Stimulated activated CD4-positive, alpha-beta T cell treated with anti-CD3 and anti-CD28 coated beads, Interleukin-1b, Interleukin-23, amount 100 ng/mL, for 4 hours (primary cell): Measurements from ENCODE around the gene MYO5A.

Experiments
- DNase-seq, 2 donors: peaks; one replicate each; pipeline ENCODE4 v3.0.0-alpha.2; 2020; ENCODE audit warnings: low read depth in 2 of 2

The MYO5A gene

DNA sequence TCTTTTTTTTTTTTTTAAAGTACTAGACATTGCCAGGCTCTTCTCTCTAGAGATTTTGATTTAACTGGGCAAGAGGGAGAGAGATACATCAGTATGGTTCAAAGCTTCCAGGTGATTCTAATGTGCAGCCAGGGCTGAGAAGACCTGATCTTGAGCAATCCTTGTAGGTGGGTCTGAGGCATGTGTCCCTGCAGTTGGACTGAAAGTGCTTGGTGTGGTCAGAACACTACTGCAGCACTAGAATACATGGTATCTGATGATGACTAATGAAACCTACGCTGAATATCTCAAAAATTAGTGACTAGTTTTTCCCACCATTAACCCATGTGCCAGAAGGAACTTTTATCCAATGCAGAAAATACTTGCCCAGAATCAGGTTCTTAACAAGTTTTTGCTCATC is 198.7 kb downstream of the MYO5A start:
- no peak for DNase-seq

GRCh38 chr15:52329150-52329549 is 199.5 kb downstream of the MYO5A start:
- no peak for DNase-seq

DNA sequence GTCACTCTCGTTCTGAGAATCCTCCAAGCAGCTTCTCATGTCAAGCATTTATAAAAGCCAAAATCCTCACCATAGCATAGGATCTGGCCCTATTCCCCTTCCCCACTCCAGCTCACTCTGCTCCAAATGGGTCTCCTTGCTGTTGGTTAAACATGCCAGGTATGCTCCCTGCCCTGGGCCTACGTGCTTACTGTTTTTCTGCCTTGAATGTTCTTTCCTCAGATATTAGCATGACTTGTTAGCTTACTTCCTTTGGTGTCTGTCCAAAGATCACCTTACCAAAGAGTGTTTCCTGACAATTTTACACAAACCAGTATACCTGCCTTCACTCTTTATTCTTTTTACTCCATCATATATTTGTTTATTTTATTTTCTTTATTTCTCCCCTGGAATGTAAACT is 200.0 kb downstream of the MYO5A start:
- DNase-seq, result no peak

GRCh38 chr15:52326756-52327155 is 201.9 kb downstream of the MYO5A start:
- no peak for DNase-seq

- DNase-seq, result no peak
These were observed 204.6 kb downstream of the MYO5A start for GRCh38 chr15:52324109-52324508.

GRCh38 chr15:52318729-52319500 is 209.8 kb downstream of the MYO5A start:
- no peak for DNase-seq

DNA sequence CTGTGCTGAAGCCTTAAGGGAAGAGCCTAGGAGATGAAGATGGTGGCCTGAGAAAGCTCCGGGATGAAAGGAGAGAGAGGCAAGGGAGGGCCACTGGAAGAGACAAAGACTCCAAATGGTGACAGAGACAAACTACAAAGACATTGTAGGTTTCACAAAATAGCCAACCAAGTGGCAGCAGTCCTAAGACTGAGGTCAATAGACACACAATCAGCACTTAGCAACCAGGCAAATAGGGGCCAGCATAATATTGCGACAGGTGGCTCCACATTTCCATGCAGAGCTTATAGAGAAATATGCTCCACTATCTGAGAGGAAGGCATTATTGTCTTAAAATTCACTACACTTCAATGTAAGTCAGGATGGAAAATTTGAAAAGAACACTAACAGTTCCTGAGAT is 211.0 kb downstream of the MYO5A start:
- DNase-seq, result no peak

- DNase-seq, result no peak
These were observed 211.7 kb downstream of the MYO5A start for GRCh38 chr15:52317022-52317421.

GRCh38 chr15:52309154-52309548 is 219.5 kb downstream of the MYO5A start:
- no peak for DNase-seq

GRCh38 chr15:52308446-52309153 is 220.1 kb downstream of the MYO5A start:
- DNase-seq, result no peak

- DNase-seq, result no peak
These were observed 220.8 kb downstream of the MYO5A start for GRCh38 chr15:52307847-52308246.

GRCh38 chr15:52306270-52306669 is 222.4 kb downstream of the MYO5A start:
- no peak for DNase-seq

- no peak for DNase-seq
These were observed 225.4 kb downstream of the MYO5A start for GRCh38 chr15:52303093-52303772.

DNA sequence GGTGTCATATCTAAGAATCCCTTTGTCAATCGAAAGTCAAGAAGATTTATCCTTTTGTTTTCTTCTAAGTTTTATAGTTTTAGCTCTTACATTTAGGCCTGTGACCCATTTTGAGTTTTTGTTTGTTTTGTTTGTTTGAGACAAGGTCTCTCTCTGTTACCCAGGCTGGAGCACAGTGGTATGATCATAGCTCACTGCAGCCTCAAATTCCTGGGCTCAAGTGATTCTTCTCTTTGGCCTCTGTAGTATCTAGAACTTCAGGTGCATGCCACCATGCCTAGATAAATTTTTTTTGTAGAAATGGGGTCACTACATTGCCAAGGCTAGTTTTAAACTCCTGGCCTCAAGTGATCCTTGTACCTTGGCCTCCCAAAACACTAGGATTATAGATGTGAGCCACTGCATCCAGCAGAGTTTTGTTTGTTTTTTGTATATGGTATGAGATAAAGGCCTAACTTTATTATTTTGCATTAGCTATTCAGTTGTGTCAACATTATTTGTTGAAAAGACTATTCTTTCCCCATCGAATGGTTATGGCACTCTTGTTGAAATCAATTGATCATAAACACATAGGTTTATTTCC is 227.3 kb downstream of the MYO5A start:
- no peak for DNase-seq

- DNase-seq, result no peak
These were observed 233.2 kb downstream of the MYO5A start, which contains the start of gene MYO5C for GRCh38 chr15:52295421-52296001. TSS of gene MYO5C (minus strand) at chr15:52295804. CDS start at chr15:52295636, 168 bp downstream.

GRCh38 chr15:52294881-52295420 is 233.7 kb downstream of the MYO5A start:
- no peak for DNase-seq

- DNase-seq, result no peak
These were observed 235.8 kb downstream of the MYO5A start for GRCh38 chr15:52292780-52293392.

DNA sequence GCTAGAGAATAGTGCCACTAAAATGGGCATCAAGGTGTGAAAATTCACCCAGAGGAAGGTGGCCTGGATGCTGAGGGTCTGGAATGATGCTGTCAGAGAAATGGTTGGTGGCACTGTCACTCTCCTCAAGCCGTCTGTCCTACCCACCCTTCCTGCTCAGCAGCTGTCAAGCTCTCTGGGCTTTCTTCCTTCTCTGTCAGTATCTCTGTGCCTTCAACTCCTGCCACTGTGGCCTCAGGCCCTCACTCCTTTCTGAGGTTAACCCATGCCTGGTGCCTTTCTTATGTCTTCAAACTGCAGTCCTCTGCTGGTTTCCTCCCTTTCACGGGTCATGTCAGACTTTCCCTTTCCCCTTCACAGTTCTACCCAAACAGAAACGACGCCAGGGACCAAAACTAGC is 237.5 kb downstream of the MYO5A start:
- DNase-seq, result no peak

DNA sequence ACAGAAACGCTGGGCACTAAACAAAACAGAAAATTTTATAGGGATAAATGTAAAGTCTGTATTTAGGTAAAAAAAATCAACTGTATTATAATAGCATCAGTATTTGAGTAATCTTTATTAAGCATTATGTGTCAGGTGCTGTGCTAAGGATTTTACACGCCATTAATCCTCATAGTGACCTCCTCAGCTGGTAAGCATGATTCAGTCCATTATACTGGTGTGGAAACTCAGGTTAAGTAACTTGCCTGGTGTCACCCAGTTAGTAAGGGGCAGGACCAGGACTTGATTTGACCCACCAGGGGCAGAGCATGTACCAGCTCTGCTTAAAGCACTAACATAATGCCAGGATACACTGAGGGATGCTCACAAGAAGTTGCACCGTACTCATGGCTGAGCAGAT is 237.9 kb downstream of the MYO5A start:
- no peak for DNase-seq

DNA sequence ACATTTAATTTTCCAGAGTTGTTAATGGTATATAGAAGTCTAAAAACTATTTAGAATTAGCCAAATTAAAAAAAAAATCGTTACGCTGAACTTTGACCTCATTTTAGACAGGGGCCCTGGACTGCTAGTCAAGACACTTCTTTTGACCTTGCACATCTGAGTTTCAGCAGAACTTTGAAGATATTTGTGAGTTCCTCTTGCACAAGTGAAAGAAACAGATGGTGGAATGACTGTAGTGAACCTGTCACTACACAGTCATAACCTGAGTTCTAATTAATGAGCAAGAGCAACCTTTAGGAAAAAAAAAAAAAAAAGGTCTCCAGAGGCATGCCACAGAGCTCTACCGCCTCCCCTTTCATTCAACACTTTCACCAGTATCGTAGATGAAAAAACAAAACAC is 238.4 kb downstream of the MYO5A start:
- no peak for DNase-seq

GRCh38 chr15:52289629-52290081 is 239.0 kb downstream of the MYO5A start:
- DNase-seq, result no peak
